Sciatic nerve (tissue), 2 donors: ENCODE measurements around the gene SET. TPM values are rescaled to one million over a fixed set of nuclear protein-coding genes. Genes with fewer than 3 reads are reported as not detected.

Source experiments
- ATAC-seq: fragments of 200-7000 bp; cut with Tn5 transposase; one replicate; pipeline ENCODE4 v1.9.1; 2020; ENCODE audit warnings: mild to moderate bottlenecking, moderate library complexity
- DNase-seq: peaks from one replicate; pipeline ENCODE4 v3.0.0-alpha.2; 2020; ENCODE audit warnings: low spot score
- intact Hi-C: fragments of 100-400 bp; cut with DNase I; formaldehyde crosslinking; loops from one replicate; pipeline ENCODE4 v1.14.2; 2022
- total RNA-seq: library from RNA; stranded (reverse); fragmentation: NEBNext Ultra II Directional; extraction: Animal tissue kit (Norgen Biotek cat#: 25700); gene quantifications from one replicate; pipeline ENCODE4 v1.2.1, GENCODE V29; 2021
- donor health status: DM: no; HTN: no; CAD: no.
- donor health status: DM: no; HTN: no; CAD: no.

SET gene
- total RNA-seq, 1 donor from 2014 or later: 222 TPM

DNA sequence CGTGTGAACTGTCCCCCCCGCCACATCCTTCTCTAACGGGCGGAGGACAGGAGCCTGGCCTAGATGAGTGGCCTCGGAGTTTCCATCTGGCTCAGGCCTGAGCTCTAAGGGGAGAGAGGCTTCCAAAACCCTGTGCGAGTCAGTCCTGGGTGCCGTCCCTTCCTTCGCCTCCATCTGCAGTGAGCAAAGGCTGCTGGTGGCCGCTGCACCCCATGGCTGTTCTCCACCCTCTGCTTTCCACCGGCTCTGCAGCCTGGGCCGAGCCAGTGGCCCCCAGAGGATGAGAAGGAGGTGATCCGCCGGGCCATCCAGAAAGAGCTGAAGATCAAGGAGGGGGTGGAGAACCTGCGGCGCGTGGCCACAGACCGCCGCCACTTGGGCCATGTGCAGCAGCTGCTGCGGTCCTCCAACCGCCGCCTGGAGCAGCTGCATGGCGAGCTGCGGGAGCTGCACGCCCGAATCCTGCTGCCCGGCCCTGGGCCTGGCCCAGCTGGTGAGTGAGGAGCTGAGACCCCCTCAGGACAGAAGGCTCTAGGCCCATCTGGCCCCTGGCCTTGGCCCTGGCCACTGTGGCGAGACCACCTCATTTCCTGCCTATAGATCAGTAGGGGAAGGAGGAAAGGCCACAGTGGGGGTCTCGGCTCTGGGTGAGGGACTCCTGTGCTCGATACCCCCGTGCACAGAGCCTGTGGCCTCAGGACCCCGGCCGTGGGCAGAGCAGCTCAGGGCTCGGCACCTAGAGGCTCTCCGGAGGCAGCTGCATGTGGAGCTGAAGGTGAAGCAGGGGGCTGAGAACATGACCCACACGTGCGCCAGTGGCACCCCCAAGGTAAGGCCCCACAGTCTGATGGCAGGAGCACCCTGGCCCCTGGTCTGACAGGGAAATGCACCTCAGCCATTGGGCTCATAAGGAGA lies 16.3 kb downstream of the SET start:
- DNase-seq (peak; percentile 47), ATAC-seq (no peak)
- intact Hi-C loops: no loop called here

DNA sequence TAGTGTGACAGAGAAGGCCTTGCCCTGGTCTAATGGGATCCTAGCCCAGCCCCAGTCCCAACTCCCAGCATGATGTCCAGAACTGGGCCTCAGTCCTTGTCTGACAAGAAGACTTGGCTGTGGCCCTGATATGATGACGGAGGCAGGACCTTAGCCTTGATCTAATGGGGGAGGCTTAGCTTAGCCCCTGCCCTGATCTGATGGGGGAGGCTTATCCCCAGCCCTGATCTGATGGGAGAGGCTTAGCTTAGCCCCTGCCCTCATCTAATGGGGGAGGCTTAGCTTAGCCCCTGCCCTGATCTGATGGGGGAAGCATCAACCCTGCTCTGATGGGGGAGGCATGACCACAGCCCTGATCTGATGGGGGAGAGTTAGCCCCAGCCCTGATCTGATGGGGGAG lies 17.0 kb downstream of the SET start:
- intact Hi-C loops: no loop called here
- ATAC-seq (no peak), DNase-seq (peak; percentile 18)

DNA sequence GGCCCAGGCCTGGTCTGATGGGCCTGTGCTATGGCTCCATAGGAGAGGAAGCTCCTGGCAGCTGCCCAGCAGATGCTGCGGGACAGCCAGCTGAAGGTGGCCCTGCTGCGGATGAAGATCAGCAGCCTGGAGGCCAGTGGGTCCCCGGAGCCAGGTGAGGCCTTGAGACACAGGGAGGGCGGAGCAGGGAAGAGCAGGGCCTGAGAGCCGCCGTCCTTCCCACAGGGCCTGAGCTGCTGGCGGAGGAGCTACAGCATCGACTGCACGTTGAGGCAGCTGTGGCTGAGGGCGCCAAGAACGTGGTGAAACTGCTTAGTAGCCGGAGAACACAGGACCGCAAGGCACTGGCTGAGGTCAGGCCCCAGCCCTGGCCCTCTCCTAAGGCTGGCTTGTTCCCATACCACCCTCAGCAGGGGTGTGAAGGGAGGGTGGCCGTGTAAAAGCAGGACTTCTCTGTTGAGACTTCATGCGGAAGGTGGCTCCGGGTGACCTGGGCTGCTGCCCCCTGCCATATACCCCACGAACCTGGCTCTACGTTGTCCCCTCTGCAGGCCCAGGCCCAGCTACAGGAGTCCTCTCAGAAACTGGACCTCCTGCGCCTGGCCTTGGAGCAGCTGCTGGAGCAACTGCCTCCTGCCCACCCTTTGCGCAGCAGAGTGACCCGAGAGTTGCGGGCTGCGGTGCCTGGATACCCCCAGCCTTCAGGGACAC lies 17.8 kb downstream of the SET start:
- peak; percentile 48 for DNase-seq

DNA sequence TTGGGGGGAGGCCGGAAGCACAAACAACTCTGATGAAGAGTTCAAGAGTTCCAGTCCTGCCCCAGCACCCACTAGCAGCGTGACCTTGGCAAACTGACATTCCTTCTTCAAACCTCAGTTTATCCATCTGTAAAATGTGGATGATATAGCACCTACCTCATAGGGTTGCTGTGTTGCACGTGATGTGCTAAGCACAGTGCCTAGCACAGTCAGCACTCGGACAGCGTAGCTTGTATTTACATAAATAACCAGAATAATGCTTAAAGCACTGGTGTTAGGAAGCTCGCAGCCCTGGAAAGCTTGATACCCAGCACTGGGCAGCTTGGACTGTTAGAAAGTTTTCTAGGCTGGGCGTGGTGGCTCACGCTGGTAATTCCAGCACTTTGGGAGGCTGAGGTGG lies 18.4 kb downstream of the SET start:
- ATAC-seq (no peak), DNase-seq (no peak)
- intact Hi-C loops: no loop called here

More for the DNA sequence above, 17.8 kb downstream of the SET start:
- intact Hi-C loops: no loop called here
- no peak for ATAC-seq

DNA sequence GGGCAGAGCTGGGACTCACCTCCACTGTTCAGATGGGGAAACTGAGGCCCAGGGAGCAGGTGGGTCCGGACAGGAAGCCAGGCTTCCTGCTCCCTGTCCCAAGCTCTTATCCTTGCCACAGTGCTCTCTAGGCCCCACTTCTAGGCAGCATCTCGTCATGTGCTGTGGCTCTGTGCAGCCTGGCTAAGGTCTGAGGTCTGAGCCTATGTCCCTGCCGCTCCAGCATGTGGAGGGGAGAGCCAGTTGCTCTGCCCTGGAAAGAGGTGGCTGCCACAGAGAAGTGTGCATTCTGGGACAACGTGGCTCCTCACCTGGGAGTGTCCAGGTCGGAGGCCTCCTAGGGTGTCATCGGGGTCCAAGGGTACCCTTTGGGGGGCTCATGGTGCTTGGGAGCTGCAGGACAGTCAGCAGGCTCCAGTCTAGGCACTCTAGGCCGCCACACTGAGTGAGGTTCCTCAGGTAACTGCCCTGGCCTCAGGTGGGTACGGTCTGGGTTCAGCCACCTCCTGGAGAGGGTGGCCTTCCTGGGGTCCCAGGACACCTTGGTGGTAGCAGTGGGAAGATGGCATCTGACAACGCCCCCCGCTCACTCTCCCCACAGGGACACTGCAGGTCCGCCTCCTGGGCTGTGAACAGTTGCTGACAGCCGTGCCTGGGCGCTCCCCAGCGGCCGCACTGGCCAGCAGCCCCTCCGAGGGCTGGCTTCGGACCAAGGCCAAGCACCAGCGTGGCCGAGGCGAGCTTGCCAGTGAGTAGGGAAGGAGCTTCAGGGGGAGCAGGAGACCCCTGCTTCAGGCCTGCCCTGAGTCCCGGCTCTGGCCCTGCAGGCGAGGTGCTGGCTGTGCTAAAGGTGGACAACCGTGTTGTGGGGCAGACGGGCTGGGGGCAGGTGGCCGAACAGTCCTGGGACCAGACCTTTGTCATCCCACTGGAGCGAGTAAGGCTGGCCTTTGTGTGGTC lies 23.7 kb downstream of the SET start:
- ATAC-seq: no peak
- DNase-seq: peak; percentile 46
- intact Hi-C loops: no loop called here

DNA sequence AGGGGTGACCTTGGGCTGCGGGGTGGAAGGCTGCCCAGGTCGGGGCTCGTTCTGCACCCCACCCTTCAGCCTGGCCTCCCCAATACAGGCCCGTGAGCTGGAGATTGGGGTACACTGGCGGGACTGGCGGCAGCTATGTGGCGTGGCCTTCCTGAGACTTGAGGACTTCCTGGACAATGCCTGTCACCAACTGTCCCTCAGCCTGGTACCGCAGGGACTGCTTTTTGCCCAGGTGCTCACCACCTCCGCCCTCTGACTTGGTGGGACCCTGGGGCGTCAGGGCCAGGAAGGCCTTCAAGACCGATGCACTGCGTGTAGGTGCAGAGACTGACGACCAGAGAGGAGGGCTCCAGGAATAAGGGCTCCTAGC lies 24.4 kb downstream of the SET start:
- intact Hi-C loops: no loop called here
- DNase-seq: peak; percentile 40
- peak; percentile 14 for ATAC-seq

DNA sequence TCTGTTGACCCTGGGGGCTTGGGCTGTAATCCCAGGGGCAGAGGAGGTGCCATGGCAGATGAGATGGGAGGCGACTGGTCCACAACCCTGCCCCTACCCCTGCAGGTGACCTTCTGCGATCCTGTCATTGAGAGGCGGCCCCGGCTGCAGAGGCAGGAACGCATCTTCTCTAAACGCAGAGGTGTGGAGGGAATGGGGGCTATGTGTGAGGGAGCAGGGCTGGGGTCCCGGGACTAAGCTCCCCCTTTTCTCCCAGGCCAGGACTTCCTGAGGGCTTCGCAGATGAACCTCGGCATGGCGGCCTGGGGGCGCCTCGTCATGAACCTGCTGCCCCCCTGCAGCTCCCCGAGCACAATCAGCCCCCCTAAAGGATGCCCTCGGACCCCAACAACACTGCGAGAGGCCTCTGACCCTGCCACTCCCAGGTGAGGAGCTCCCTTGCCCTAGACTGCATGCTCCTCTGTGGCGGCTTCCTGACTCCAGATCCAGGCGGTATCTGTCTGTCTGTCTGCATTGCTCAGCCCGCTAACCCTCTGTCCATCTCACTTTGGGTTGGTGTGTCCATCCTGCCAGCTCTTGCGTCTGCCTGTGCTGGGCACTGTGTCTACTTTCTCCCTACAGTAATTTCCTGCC lies 25.0 kb downstream of the SET start:
- intact Hi-C loops: no loop called here
- no peak for ATAC-seq
- peak; percentile 39 for DNase-seq

DNA sequence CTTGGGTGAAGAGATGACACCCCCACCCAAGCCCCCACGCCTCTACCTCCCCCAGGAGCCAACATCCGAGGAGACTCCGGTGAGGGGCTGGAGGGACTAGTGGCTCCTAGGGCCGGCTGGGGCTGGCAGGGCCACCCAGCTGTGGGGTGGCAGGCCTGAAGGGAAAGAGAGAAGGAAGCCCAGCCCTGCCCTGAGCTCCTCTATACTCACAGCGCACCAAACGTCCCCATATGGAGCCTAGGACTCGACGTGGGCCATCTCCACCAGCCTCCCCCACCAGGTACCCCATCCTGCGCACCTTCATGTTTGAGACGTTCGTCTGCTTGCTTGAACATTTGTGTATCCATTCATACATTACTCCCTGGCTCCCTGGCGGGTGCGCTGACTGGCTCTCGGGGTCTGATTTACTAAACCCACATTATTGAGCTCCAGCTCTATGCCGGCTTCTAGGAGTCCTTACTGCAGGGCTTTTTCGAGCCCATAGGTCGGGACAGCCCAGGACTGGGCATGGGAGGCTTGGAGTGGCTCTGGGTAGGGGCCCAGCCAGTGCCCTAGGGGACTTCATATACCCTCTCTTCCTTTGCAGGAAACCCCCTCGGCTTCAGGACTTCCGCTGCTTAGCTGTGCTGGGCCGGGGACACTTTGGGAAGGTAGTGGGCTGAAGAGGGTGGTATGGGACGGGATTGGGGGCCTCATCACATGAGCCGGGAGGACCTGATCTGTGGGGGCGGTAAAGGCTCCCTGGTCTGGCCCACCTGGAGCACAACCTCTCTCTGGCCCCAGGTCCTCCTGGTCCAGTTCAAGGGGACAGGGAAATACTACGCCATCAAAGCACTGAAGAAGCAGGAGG lies 25.8 kb downstream of the SET start:
- ATAC-seq (no peak), DNase-seq (peak; percentile 47)
- intact Hi-C loops: no loop called here

DNA sequence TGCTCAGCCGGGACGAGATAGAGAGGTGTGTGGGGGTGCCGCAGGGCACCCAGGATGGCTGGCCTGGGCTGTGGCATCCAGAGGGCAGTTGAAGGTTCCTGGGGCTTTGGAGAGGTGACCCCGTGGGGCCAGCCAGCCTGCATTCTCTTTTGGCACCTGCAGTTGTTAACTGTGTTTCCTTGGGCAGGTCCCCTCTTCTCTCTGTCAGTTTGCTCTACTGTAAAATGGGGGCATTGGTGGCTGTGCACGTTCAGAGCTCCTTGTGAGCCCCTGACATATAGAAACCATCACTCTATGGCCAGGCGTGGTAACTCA lies 26.4 kb downstream of the SET start:
- no peak for ATAC-seq
- no peak for DNase-seq
- intact Hi-C loops: no loop called here

DNA sequence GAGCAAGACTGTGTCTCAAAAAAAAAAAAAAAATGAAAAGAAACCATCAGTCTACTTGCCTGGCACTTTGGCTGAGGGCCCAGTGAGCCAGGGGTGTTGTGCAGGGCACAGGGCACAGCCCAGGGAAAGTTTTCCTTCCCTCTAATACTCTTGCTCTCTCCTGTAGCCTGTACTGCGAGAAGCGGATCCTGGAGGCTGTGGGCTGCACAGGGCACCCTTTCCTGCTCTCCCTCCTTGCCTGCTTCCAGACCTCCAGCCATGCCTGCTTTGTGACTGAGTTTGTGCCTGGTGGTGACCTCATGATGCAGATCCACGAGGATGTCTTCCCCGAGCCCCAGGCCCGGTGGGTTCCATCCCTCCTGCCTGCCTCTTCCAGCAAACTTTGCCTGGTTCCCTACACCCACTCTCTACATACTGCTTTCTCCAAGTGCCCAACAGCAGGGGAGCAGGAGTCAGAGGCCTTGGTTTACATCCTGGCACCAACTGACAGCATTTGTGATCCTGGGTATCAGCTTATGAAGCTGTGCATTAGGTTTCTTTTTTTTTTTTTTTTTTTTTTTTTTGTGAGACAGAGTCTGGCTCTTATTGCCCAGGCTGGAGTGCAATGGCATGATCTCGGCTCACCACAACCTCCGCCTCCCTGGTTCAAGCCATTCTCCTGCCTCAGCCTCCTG lies 27.7 kb downstream of the SET start:
- intact Hi-C loops: no loop called here
- DNase-seq: no peak
- no peak for ATAC-seq

DNA sequence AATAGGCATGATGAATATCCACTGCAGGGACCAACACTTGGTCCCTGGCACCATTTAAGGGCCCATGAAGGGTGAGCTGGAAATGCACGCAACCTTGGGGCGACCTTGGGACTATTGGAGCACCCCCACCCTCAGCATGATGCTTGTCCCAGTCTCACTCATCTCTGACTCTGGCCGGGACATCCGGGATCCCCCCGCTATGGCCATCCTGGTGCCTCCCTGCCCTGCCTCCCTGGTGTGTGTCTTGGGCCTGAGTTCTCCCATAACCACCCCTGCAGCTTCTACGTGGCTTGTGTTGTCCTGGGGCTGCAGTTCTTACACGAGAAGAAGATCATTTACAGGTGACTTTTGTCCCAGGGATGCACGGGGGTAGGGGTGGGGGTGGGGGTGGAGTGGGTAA lies 29.0 kb downstream of the SET start:
- ATAC-seq (no peak), DNase-seq (no peak)
- intact Hi-C loops: no loop called here

DNA sequence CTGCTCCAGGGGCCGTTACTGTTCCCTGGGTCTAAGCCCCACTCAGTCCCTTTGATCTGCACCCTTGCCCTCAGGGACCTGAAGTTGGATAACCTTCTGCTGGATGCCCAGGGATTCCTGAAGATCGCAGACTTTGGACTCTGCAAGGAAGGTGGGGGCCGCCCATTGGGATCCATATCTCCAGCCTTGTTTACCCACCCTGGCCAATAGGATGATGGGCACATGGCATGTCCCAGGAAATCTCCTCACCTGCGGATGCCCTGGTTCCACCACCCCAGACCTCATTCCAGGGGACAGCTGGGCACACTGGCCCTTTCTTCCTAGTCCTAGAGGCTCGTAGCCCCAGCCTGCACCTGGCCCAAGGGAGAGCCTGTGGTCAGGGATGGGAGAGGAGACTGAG lies 29.5 kb downstream of the SET start:
- ATAC-seq (no peak), DNase-seq (no peak)
- intact Hi-C loops: no loop called here

DNA sequence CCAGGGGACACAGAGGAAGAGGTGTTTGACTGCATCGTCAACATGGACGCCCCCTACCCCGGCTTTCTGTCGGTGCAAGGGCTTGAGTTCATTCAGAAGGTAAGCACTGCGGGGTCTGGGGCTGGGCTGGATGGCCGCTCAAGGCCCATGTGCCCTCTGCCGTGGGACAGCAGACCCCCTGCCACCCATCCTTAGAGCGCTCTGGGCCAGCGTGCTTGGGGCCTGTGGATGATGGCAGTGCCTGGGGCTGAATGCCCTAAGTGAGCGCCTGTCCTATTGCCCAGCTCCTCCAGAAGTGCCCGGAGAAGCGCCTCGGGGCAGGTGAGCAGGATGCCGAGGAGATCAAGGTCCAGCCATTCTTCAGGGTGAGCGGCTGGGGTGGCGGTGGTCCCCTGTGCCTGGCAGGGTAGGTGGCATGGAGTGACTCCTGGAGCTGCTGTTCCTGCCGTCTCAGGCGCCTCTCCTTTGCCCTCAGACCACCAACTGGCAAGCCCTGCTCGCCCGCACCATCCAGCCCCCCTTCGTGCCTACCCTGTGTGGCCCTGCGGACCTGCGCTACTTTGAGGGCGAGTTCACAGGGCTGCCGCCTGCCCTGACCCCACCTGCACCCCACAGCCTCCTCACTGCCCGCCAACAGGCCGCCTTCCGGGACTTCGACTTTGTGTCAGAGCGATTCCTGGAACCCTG lies 31.0 kb downstream of the SET start:
- ATAC-seq: no peak
- no peak for DNase-seq

DNA sequence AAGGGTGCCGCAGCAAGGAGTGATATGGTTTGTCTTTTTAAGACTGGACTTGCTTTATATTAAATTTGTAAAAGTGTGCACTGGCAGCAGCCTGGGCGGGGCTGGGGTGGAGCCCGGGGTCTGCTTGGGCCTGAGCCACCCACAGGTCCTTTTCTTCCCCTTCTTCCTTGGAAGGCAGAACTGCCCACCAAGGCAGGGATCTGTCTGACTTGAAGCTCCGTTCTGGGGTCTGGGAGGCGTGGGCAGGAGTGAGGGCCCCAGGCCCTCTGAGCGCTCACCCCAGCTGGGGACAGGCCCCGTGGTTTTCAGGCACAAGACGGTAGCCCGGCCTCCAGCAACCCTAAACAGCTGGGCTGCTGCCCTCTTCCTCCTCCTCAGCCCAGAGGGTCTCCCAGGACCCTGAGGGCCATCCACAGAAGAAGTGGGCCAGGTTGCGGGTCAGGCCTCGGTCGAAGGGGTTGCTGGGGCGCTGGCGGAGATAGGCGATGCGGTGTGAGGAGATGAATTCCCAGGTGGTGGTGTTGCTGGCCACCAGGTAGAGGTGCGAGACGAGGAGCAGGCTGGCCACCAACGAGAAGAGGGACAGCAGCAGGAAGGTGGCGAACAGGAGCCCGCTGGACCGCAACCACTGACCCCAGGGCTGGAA lies 31.9 kb downstream of the SET start:
- DNase-seq: no peak
- ATAC-seq: no peak
- intact Hi-C loops: no loop called here

More for the DNA sequence above, 31.0 kb downstream of the SET start:
- intact Hi-C loops: no loop called here

DNA sequence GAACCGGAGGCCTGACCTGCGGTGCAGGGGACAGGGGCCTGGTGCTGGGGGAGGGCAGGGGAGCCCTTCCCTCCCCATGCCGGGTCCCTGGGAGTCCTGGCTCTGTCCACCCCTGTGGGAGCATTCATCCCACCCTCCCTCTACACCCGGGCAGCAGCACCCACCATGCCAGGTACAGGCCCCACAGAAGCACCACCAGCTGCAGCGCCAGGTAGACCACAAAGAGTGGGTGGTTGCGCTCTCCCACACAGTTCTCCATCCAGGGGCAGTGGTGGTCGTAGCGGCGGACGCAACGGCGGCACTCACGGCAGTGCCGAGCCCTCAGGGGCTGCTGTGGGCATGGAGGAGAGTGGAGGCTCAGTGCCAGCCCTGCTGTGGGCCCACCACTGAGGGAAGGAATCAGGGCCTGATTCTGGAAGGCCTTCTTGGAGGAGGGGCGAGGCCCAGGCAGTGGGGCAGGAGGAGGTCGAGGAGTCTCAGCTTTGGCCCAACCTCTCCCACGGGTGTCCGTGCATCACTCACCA lies 32.5 kb downstream of the SET start:
- intact Hi-C loops: no loop called here
- DNase-seq (no peak), ATAC-seq (no peak)
